GM18870 (cell line): ENCODE results near the gene SCUBE2.

Source experiments
- ATAC-seq: cut with Tn5 transposase; IDR thresholded peaks from one replicate; pipeline ENCODE4 v1.9.1; 2021; ENCODE audit warnings: moderate library complexity; ENCODE audit not compliant: unreplicated experiment

The SCUBE2 gene

GRCh38 chr11:8971924-8972316, 119.5 kb downstream of the SCUBE2 start:
- ATAC-seq: no peak

- ATAC-seq: no peak
Measured at GRCh38 chr11:8971196-8971923, 120.0 kb downstream of the SCUBE2 start.
